PFSK-1 (cell line): ENCODE measurements around the gene RNF220.

Experiments used
- FOXP2 ChIP-seq: optimal IDR thresholded peaks from 2 replicates; pipeline ENCODE3; 2011; ENCODE audit warnings: borderline replicate concordance, control low read depth, inconsistent platforms; ENCODE audit not compliant: insufficient read depth; ENCODE audit errors: extremely low read length, extremely low read depth
- POLR2AphosphoS5 ChIP-seq: IDR thresholded peaks from 2 replicates; pipeline ENCODE4 v1.6.1; 2012; ENCODE audit warnings: low read depth, mild to moderate bottlenecking, control low read depth, low read length, moderate library complexity
- REST ChIP-seq, 2 experiments: IDR thresholded peaks; 2 replicates each; pipeline versions ENCODE4 v1.6.1 to v1.8.0; 2011 to 2012; ENCODE audit warnings: low read depth in 2 of 2, low read length in 2 of 2, control low read depth in 1 of 2, inconsistent platforms in 1 of 2, mild to moderate bottlenecking in 1 of 2, moderate library complexity in 1 of 2; ENCODE audit not compliant: insufficient read depth in 1 of 2
- SIN3A ChIP-seq: IDR thresholded peaks from 2 replicates; pipeline ENCODE4 v1.6.1; 2012; ENCODE audit warnings: mild to moderate bottlenecking, low read length, moderate library complexity, borderline replicate concordance; ENCODE audit not compliant: insufficient read depth
- TAF1 ChIP-seq: IDR thresholded peaks from 2 replicates; pipeline ENCODE4 v1.6.1; 2012; ENCODE audit warnings: low read length, control low read depth, borderline replicate concordance; ENCODE audit not compliant: insufficient read depth

The RNF220 gene

DNA sequence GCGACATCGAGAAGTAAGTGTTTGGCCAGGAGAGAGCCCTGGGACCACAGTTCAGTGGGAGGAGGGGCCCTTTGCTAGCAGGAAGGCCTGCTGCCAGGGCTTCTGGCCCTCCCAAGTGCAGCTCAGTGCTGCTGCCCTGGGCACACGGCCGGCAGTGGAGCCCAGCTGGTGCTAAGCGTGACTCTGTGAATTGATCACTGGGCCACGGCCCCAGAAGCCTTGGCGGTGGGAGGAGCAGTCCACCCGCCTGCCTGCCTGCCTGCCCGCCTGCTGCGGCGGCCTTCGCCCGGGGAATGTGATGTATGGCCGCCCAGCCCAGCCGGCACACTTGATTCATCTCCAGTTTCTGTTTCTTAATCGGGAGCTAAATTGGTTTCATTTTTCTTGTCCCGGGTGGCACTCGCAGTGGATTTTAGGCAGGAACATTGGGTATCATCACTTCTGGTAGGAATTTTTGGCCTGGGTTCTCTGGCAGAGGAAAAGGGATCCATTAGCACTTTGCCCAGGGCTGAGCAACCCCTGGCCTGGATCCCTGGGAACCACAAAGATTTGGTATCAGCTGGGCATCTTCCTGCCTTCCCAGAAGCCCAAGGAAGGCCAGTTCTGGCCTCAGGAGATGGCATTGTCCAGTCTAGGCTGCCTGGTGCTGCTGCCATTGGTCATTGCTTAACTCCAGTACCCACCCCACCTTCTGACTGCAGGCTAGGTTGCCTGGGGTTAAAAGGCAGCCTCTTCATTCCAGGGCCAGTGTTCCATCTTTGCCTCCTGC lies 240.6 kb downstream of the RNF220 start:
- no peak for TF ChIP-seq TAF1
- TF ChIP-seq SIN3A: no peak
- no peak for TF ChIP-seq POLR2AphosphoS5
- TF ChIP-seq FOXP2: no peak
- no peak for TF ChIP-seq REST (IDR thresholded peaks at IDR 0.05; ENCODE audit: insufficient read depth in 1 of 2, low read depth in 2 of 2, low read length in 2 of 2)

GRCh38 chr1:44646261-44647110 lies 241.4 kb downstream of the RNF220 start:
- TF ChIP-seq SIN3A (no peak), REST (IDR thresholded peaks at IDR 0.05; ENCODE audit: insufficient read depth in 1 of 2, low read depth in 2 of 2, low read length in 2 of 2) (no peak), TAF1 (no peak)

- TF ChIP-seq POLR2AphosphoS5 (no peak), REST (IDR thresholded peaks at IDR 0.05; ENCODE audit: insufficient read depth in 1 of 2, low read depth in 2 of 2, low read length in 2 of 2) (no peak), FOXP2 (no peak), TAF1 (no peak), SIN3A (no peak)
These were observed 242.8 kb downstream of the RNF220 start for GRCh38 chr1:44647896-44648295.

DNA sequence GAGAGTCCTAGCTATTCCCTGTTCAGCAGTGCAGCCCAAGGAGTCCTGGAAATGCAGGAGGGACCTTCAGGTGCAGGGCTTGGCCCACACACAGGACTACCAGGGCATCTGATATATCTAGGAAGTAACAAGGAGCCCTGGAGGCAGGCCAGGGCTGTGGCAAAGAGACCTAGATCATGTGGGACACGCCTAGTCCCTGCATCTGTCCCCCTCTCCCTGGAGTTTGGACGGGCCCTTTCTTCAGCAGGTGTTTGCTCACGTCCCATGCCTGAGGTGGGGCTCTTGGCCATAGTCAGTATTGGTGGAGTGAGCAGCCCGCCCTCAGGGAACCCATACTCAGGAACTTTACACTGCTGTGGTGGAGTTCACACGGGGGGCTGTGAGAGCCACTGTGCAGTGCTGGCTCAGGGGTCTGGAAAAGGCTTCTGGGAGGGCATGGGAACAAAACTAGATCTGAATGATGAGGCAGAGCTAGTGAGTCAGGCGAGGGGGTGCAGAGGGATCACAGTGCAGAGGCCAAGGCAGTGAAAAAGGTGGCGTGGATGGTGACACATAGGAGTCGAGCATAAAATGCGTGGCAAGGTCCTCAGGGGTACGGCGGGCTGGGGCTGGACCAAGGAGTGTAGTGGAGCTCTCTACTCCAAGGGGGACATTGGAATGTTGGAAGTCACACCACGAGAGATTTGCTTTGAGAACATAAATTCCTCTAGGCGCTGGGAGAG lies 243.6 kb downstream of the RNF220 start:
- TF ChIP-seq POLR2AphosphoS5 (no peak), REST (IDR thresholded peaks at IDR 0.05; ENCODE audit: insufficient read depth in 1 of 2, low read depth in 2 of 2, low read length in 2 of 2) (no peak), TAF1 (no peak), SIN3A (no peak)
